Frontal cortex (tissue), 4 donors: ENCODE data around the gene CA12. TPM values are rescaled to one million over a fixed set of nuclear protein-coding genes. Genes with fewer than 3 reads are reported as not detected.

ENCODE experiments used
- DNase-seq, 2 donors: peaks; one replicate each; pipeline ENCODE4 v3.0.0; 2012; ENCODE audit warnings: low spot score in 2 of 2
- FAIRE-seq: peaks from 2 replicates; lab custom pipeline; 2012; peaks lifted over from hg19 to GRCh38; lab: Jason Lieb, UNC
- total RNA-seq: library from RNA; depleted of rRNA; stranded (reverse); fragments of >200 nt; gene quantifications from one replicate; pipeline ENCODE4 v1.2.3, GENCODE V29; 2014
- donor health status: control.
- donor health status: control.
- donor health status: control.

Gene CA12
- total RNA-seq, 1 donor from 2014 or later, result 7.7 TPM

GRCh38 chr15:63402498-63403253, 21.0 kb upstream of the CA12 start:
- FAIRE-seq (no peak), DNase-seq (peak in 1 of 2 donors; percentile 38)

GRCh38 chr15:63401714-63402497, 20.3 kb upstream of the CA12 start:
- DNase-seq (no peak), FAIRE-seq (no peak)

GRCh38 chr15:63401078-63401477, 19.4 kb upstream of the CA12 start:
- DNase-seq, result no peak
- no peak for FAIRE-seq

DNA sequence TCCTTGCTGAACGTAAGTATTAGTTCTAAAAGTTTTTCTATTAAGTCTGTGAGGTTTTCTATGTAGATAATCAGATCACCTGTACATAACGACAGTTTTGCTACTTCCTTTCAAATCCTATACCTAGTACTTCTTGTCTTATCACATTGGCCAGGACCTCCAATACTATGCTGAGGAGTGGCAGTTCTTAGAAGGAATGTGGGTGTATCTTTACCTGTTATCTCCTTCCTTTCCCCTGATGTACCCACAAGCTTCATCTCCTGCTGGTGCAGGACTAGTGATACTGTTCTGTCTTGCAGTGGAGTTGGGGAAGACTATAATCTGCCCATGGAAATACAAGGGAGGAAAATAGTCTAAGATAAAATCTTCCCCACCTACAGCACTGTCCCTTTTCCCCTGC, 16.8 kb upstream of the CA12 start:
- FAIRE-seq, result no peak
- DNase-seq, result no peak

- FAIRE-seq (no peak), DNase-seq (no peak)
Observed at GRCh38 chr15:63396152-63396928, 14.7 kb upstream of the CA12 start.

- DNase-seq (no peak), FAIRE-seq (no peak)
Observed at GRCh38 chr15:63395730-63396151, 14.1 kb upstream of the CA12 start.

GRCh38 chr15:63392361-63393009, 10.8 kb upstream of the CA12 start:
- FAIRE-seq (no peak), DNase-seq (no peak)

GRCh38 chr15:63391669-63392360, 10.2 kb upstream of the CA12 start:
- DNase-seq, result no peak
- no peak for FAIRE-seq

DNA sequence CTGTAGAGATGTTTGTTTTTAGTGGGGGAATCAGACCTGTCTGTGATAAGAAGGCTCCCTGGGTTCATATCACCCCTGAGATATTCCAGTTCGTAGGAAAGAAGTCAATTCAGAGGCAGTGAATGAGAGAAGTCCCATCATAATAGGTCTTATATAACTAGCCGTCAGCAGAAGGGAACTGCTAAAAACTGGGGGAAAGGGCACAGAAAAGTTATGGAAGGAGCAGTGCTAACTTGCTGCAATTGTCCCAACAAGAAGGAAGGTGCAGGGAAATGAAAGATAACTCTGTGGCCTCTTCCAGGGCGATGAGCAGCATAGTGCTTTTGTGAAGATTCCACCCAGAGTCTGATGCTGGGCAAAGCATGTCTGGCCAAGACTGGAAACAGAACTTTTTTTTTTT, 9.0 kb upstream of the CA12 start:
- FAIRE-seq, result no peak
- no peak for DNase-seq

GRCh38 chr15:63389902-63390670, 8.4 kb upstream of the CA12 start:
- no peak for FAIRE-seq
- no peak for DNase-seq

GRCh38 chr15:63388511-63388910, 6.9 kb upstream of the CA12 start:
- DNase-seq (no peak), FAIRE-seq (no peak)

- no peak for FAIRE-seq
- no peak for DNase-seq
Observed at GRCh38 chr15:63387748-63388493, 6.3 kb upstream of the CA12 start.

- FAIRE-seq, result no peak
- no peak for DNase-seq
Observed at GRCh38 chr15:63385911-63386531, 4.4 kb upstream of the CA12 start.

- DNase-seq (no peak), FAIRE-seq (no peak)
Observed at GRCh38 chr15:63384906-63385305, 3.3 kb upstream of the CA12 start.

DNA sequence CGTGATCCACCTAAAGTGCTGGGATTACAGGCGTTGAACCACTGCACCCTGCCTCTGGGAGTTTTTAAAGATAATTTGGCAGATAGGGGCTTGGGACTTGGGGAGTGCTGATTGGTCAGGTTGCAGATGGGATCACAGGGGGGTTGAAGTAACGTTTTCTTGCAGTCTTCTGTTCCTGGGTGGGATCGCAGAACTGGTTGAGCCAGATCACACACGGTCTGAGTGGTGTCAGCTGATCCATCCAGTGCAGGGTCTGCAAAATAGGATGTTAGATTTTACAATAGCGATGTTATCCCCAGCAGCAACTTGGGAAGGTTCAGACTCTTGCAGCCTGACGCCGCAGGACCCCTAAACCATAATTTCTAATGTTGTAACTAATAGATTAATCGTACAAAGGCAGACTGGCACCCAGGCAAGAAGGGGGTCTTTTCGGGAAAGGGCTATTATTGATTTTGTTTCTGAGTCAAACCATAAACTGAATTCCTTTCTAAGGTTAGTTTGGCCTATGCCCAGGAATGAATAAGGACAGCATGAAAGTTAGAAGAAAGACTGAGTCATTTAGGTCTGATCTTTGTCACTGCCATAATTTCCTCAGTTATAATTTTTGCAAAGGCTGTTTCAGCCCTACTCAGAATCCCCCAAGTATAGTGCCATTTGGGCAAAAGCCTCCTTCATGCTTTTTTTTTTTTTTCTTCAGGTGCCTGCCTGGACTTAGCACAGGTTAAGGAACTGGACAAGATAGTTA, 1.5 kb upstream of the CA12 start:
- no peak for DNase-seq
- FAIRE-seq, result no peak

DNA sequence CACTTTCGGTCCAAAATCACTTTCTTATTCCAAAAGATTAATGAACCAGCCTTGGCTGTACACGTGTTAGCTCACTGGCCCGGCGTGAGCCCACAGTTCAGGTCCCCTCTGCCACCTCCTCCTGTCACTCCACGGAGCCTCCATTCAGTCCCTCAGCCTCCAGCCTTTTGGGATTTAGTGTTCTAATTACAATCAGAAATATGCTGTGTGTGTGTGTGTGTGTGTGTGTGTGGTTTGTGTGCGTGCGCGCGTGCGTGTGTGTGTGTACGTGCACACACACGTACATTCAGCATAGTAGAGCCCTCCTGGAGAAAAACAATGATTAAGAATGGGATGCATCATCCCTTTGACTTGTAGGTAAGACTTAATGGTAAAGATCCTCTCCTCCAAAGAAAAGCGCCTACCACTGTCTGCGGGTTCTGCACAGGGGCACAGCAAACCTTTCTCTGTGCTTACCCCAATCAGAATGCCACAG, 801 bp downstream of the CA12 start:
- DNase-seq (no peak), FAIRE-seq (no peak)
